HepG2 (cell line): ENCODE measurements around the gene EXOC7.
A peak's percentile ranks its signal among the peaks of the same experiment; 100 is the strongest.

Experiments
- CTCF ChIP-seq: sonication (generic); formaldehyde crosslinking; IDR thresholded peaks from 2 replicates; pipeline ENCODE4 v1.5.0; 2020; ENCODE audit warnings: mild to moderate bottlenecking, missing genetic modification reagents, moderate library complexity
- RXRA ChIP-seq: sonication (generic); formaldehyde crosslinking; IDR thresholded peaks from 2 replicates; pipeline ENCODE4 v1.5.1; 2020; ENCODE audit warnings: missing genetic modification reagents
- ZSCAN22 ChIP-seq: sonication (generic); formaldehyde crosslinking; IDR thresholded peaks from 2 replicates; pipeline ENCODE4 v1.4.0; 2020; ENCODE audit warnings: mild to moderate bottlenecking, missing genetic modification reagents

GRCh38 chr17:76074390-76075363 lies 28.9 kb downstream of the EXOC7 start, which contains the start of gene GALR2:
- TF ChIP-seq CTCF (0 out of 2 replicates have a peak, but pooled peaks have one; percentile 3), RXRA (CRISPR knock-in tag) (peak; percentile 15; the same call in 1 of the 2 replicates), ZSCAN22 (no peak)
